Hematopoietic multipotent progenitor cell treated with erythropoietin and hydrocortisone succinate and interleukin-3 and kit ligand, for 15 days (in vitro differentiated cells): ENCODE data around the gene MCC.

Source experiments
- DNase-seq: peaks from one replicate; pipeline ENCODE4 v3.0.0-alpha.2; 2015; ENCODE audit warnings: low spot score

MCC gene

GRCh38 chr5:113054899-113055298 is 433.4 kb downstream of the MCC start:
- DNase-seq = no peak

GRCh38 chr5:113053511-113053995 is 434.7 kb downstream of the MCC start:
- DNase-seq = no peak

DNA sequence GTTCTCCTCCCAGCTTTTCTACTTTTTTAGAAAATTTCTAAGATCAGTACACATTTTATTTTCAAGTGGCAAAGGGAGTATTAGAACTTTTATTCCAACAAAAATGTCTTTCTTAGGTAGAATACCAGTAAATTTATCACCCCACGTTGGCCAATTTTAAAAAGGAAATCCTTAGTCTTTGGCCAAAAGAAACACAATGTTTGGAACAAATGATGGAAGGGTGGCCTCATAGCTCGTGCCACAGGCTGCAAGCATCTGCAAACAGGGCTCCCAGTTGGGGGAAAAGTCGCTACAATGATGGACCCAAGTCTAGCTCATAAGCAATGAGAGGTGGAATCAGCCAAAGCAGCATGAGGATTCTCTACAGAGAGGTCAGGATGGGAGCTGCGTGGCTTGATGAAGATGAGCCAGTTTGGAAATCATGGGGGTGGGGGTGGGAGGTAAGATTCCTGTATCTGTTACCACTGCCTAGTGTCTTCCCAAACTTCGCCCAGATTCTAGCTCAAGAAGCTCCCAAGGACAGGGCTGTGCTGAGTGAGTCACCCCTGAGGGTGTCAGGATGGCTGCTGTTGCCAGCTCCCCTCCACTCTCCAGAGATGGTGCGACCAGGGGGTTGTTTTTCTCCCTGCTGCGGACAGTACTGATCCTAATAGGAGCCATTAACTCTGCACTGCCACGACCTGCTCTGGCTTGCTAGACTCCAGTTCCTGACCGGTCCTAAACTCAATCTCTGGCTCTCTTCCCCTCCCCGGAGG is 436.0 kb downstream of the MCC start:
- DNase-seq = no peak

- no peak for DNase-seq
Measured at GRCh38 chr5:113050721-113051382, 437.4 kb downstream of the MCC start.

DNA sequence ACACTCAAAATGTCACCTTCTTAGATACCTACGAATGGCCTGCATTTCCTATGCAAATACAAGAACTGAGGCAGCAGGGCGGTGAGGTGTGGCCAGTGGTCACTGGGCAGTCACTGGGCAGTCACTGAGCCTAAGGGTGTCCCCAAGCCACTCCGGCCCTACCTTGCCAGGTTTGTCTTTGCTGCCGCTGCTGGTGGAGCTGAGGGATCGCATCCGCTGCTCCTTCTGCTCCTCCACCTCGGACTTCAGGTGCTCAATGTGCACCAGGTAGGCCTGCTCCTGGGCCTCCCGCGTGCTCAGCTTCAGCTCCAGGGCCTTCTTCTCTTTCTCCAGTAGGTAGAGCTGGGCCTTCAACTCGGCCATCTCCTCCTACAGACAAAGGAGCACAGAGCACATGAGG is 439.3 kb downstream of the MCC start:
- DNase-seq = no peak

GRCh38 chr5:113047733-113048652 is 440.3 kb downstream of the MCC start:
- no peak for DNase-seq

- no peak for DNase-seq
Measured at GRCh38 chr5:113047234-113047633, 441.0 kb downstream of the MCC start.

GRCh38 chr5:113044776-113045465 is 443.3 kb downstream of the MCC start:
- no peak for DNase-seq

GRCh38 chr5:113043491-113043931 is 444.7 kb downstream of the MCC start:
- DNase-seq = no peak

GRCh38 chr5:113042491-113043243 is 445.6 kb downstream of the MCC start:
- no peak for DNase-seq

DNA sequence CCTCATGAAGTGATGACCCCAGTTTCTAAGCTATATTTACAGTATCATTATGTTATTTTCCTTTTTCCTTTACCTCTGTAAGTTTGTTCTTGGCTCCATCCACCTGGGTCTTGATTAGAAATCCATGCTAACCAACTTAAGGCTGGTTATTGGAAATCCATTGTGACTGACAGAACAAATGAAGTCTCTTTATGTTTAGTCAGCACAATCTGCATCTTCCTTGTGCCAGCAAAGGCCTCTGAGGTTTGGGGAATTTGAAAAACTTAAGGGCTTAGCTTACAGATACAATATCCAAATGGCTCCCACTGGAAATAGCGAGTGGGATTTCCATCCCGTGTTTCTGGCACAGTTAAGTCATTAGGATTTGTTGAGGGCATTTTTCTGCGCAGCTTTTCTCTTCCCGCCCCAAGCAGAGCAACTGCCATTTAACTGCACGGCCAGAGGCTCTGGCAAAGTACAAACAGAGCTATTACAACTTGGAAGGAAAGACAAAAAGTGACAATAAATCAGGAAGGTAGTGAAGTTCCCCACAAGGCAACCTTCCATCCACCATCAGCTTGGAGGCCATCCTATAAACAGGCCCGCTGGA is 447.5 kb downstream of the MCC start:
- DNase-seq = no peak

DNA sequence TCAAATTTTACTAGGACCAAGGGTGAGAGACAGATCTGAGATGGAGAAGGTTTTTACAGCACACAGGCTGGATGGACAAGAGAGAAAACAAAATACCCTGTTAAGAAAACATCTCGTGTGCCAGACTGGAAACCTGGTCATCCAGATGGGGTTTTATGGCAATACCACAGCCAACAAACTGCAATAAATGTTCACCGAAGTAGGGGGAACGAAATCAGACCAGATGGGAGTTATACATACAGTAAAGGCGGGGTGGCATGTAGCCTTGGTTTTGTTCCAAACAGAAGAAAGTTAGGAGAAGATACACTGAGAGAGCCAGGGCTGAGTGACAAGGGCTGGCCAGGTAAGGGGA is 448.3 kb downstream of the MCC start:
- no peak for DNase-seq

DNA sequence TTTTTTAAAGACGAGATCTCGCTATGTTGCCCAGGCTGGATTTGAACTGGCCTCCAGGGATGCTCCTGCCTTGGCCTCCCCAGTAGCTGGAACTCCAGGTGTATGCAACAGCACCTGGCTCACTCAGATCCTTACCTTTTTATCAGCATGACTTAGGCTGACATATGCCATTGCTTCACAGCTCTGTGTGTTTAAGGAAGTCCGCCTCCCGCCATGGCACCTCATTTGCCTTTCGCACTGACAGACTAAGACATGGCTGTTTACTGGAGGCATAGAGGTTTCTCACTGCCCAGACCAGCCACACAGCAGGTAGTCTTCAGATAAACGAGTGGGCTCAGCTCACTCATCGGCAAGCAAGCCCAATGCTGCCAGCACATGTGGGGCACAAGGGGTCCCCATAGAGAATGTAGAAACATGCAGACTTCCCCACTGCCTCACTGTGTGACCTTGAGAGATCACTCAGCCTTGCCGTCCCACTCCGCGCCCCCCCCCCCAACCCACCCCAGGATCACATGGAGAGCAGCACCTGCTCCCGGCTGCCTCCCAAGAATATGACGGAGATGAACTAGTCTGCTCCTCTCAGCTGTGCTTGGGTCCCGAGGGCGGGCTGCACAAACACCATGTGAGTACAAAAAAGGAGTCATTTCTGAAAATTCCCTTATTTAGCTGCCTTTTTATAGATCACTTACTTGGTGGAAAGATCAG is 448.9 kb downstream of the MCC start:
- no peak for DNase-seq

GRCh38 chr5:113038714-113039113 is 449.5 kb downstream of the MCC start:
- DNase-seq = no peak

GRCh38 chr5:113038136-113038535 is 450.1 kb downstream of the MCC start:
- no peak for DNase-seq

- DNase-seq = no peak
Measured at GRCh38 chr5:113036826-113037225, 451.4 kb downstream of the MCC start.

- DNase-seq = no peak
Measured at GRCh38 chr5:113036321-113036720, 451.9 kb downstream of the MCC start.

GRCh38 chr5:113035096-113035495 is 453.2 kb downstream of the MCC start:
- DNase-seq = no peak

DNA sequence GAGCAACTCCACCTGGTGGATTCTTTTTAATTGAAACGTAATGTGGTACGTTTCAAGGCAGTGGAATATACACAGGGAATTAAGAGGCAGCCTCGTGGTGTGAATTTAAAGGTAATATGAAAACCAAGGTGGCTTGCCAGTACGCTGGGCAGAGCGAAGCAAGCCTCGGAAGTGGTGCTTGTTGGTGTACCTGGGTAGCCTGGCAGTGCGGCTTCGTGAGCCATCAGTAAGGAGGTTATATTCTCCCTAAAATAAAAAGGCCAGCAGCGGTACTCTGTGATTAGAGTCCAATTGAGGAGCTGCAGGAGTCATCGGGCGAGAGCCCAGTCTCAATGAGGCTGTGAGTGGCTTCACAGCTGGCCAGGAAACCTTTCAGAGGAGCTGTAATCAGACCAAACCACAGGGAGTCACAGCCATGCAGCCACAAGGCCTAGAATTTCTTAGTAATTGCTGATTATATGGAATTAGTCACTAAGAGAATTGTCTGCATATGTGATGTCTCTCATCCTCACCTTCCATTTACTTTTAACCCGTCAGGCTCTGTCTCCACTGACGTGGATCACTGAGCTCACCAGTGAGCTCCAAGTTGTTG is 454.0 kb downstream of the MCC start:
- no peak for DNase-seq

- no peak for DNase-seq
Measured at GRCh38 chr5:113031557-113031956, 456.7 kb downstream of the MCC start.
